Endothelial cell of hepatic sinusoid (primary cell): ENCODE results near the gene BACE1-AS.

Experiments
- in situ Hi-C: cut with HindIII; loops from 2 replicates; pipeline ENCODE4 v1.10.0; 2017; ENCODE audit warnings: low sequenced_read_pairs

The BACE1-AS gene

DNA sequence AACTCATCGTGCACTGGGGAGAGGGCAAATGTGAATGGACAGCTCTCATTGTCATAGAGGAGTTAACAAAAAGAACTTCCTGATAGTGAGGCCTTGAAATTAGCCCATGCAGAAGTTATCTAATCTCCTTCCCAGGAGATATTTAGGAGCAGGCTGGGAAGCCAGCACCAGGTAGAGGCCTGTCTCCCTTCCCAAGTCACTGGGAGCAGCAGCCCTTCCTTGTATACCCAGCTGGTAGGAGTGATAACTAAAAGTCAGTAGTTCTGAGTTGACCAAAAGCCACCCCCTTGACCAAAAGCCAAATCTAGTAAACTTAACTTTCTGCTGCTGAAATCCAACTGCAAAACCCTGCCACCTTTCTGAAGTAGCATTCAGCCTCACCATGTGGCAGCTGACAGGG lies 1.4 kb upstream of the BACE1-AS start:
- in situ Hi-C loops = loop anchor here (5.0 kb wide), 1 partner anchor 47 kb away; no protein-coding TSS in a partner anchor

DNA sequence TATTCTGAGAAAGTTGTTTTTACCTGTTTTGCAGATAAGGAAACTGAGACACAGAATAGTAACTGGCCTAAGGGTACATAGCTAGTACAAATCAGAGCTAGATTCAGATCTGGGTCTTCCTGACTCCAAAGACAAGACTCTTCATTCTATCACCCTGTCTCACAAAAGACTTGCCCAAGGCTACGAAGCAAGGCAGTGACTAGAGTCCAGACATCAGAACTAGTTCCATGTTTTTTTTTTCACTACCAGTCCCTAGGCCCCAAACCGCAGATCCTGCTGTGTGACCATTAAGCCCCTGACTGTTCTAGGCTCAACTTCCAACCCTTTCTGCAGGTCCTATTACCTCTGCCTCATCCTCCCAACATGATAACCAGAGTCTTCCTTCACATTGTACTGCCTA lies 1.5 kb downstream of the BACE1-AS start:
- in situ Hi-C loops = no loop called here

DNA sequence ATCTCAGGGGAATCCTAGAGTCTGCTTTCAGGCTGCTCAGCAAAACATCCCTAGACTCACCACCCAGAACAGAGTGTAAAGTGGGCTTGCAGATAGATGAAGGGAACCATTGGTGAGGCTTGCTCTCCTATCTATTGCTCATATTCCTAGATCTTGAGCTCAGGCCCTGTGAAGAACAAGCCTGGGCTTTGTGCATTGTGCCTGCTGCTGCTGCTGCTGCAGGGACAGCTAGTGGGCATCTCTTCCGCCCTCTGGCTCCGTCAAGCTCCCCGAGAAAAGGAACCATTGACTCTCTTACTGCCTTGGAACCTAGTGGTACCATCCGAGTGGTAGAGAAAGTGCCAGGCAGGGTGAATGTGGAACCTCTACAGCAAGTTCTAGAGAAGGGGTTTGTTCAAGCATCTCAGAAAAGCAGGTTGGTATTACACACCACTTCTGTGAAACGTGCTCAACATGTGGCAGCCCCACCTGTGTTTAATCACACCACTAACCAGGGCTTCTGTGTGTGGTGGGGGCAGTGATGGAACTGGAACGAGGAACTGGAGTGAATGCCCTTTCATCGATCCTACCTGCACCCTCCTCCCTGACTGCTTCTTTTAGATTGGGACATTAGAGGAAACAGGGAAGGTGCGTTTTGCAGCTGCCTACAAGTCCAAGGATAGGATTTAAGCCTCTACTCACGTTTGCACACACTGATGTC lies 4.4 kb downstream of the BACE1-AS start:
- in situ Hi-C loops = no loop called here

DNA sequence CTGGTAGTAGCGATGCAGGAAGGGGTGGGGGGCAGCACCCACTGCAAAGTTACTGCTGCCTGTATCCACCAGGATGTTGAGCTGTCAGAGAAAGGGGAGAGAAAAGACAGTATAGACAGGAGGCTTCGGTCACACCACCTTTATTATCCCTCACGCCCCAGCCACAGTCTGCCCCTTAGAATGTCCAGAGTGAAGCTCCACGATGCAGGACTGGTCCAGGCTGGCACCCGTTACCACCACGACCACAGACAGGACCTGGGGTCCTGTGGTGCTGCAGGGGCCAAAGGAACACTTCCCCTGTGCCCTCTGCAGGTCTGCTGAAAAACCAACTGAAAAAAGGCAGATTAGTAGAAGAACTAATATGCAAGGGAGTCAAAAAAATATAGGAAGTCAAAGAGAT lies 5.7 kb downstream of the BACE1-AS start:
- in situ Hi-C loops = no loop called here

DNA sequence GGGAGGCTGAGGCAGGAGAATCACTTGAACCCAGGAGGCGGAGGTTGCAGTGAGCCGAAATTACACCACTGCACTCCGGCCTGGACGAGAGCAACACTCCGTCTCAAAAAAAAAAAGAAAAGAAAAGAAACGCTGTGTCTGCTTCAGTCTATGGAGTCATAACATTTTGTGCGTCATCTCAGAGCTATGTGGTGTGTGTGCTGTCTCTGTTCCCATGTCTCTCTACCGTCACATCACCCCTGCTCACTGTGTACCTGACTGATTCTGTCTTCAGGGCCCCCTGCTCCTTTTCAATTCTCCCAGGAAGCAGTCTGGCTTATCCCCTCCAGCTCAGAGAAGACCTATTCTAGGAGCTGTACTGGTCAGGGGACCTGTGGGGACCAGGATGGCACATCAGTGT lies 7.0 kb downstream of the BACE1-AS start:
- in situ Hi-C loops = no loop called here

DNA sequence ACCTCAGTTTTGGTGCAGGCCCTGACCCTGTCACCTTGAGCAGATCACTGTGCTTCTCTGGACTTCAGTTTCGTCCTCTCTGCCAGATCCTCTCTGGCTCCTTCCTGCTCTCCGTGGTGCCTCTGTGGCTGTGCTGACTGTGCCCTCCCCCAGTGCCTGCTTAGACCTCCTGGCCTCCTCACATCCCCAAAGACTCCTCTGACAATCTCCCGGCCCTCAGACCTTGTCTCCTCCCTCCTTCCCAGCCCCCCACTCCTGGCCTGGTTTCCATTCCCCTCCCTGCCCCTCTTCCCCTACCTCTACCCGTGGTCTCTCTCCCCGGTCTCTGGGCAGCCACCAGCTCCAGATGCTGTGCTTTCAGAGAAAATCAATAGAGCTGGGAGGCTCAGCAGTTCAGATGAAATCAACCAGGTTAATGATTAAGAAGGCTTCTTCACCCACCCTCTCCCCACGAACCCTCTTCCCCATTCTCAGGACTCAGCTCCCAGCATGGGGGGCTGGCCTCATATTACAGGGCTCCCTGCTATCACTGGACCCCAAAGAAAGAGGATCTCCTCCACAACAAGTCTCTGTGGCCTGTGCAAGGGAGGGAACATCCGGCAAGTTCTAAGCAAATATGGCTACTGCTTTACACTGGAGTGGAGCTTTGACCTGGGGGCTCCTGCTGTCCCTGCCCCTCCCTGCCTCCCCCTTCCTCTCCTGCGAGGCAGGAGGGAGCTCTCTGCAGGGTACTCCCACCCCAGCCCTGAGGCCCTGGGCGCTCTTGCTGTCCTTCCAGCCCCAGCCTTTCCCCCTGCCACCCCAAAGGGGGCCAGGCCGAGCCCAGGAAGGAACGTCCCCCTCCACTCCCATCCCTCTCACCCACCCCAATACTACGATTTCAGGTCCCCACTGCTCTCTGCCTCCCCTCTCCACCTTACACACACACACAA lies 8.5 kb downstream of the BACE1-AS start:
- in situ Hi-C loops = no loop called here

DNA sequence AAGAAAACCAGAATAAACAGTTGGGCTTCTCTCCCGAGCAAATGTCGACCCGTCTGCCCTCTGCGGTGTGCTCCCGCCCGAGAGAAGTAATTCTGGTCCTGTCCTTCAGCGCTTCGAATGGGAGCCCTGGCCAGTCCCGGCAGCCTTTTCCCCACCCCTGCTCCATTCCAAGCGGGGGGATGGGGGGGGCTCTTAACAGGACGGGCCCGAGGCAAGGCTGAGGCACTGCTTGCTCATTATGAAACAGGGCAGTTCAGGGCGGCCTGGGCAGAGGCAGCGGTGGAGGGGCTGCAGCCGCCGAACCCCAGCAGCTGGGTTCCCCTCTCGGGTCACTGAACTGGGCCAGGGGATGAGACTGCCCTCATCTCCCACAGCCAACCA lies 9.1 kb downstream of the BACE1-AS start:
- in situ Hi-C loops = no loop called here

DNA sequence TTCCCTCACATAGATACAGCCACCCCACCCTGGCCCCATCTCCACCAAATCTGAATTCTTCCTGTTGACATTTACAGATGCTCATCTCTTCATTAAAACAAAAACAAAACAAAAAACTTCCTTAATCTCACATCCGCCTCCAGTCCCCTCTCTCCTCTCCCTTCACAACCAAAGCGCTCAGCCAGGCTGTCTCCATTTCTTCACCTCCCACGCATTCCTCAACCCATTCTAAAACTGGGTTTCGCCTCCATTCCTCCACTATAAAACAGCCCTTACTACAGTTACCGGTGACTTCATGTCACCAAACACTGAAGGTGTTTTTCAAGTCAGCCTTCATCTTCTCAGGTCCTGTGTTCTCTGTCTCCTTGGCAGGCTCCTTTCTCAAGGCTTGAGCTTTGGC lies 9.6 kb downstream of the BACE1-AS start:
- in situ Hi-C loops = no loop called here

DNA sequence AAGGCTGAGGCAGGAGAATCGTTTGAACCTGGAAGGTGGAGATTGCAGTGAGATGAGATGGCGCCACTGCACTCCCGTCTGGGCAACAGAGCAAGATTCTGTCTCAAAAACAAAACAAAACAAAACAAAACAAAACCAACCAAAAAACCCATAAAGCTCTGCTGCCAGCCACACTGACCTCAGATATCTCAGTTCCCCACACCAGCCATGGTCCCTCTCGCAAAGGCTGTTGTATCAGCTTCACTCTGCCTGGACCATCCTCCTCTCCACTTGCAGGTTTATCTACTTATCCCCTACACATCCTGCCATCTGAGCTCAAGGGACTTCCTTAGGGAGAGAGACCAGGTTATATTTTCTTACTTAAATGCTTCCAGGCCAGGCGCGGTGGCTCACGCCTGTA lies 11.1 kb downstream of the BACE1-AS start:
- in situ Hi-C loops = no loop called here

DNA sequence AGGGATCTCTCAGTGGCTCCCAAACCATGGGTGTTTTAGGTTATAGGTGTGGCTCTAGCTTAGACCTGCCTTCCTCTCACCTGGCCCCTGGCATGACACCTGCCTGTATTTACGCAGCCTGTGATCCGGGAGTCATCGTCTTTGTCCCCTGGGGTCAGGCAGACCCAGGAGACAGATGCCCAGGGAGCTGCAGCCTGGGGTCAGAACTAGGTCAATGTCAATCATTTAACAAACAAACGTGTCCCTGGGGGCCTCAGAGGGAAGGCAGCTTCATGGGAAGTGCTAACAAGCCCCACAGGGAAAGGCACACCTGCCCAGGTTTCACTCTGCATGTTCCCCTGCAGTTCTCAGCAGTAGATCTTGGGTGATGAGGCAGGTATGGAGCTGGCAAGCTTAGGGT lies 12.0 kb downstream of the BACE1-AS start:
- in situ Hi-C loops = no loop called here

DNA sequence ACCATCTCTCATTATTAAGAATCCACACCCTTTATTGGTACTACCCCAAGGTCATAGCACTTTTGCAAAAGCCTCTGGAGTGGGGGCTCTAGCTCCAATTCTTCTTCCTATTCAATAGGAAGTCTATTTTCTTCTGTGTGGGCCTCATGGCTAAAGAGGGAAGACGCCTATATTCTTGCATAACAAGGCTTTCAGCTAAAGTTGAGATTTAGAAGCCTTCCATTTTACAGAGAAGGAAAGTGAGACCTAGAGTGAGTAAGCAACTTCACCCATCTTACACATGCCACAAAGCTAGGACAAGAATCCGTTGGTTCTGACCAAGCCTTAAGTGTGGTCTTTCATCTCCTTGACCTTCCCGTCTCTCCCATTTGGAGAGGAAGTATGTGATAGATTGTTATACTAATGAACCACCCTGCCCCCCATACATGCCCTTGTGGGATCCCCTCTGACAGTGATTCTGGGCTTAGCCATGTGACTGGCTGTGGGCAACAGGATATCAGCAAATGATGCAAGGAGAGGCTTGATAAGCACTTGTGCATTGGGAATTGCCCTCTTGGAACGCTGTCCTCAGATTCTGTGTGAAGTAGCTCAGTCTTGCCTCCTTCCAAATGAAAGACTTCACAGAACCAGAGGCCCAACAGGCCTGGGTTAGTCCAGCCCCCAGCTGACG lies 12.6 kb downstream of the BACE1-AS start:
- in situ Hi-C loops = no loop called here

DNA sequence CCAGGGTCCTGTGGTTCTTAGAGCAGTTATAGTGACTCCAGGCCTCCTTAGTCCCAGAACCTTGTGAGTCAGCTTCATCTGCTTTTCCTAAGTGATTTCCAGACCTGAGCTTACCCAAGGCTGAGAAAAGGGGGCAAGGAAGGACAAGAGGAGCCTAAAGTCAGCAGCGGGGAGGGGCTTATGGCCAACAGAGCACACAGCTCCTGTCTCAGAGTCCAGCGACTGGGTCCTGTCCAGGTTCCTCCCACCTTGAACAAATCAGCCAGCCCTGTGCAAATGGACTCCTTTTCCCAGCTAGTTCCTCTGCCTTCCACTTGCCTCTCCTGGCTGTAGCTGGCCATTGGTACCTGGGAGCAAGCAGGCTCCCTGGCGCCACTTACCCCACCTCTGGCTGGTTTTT lies 14.0 kb downstream of the BACE1-AS start:
- in situ Hi-C loops = no loop called here

DNA sequence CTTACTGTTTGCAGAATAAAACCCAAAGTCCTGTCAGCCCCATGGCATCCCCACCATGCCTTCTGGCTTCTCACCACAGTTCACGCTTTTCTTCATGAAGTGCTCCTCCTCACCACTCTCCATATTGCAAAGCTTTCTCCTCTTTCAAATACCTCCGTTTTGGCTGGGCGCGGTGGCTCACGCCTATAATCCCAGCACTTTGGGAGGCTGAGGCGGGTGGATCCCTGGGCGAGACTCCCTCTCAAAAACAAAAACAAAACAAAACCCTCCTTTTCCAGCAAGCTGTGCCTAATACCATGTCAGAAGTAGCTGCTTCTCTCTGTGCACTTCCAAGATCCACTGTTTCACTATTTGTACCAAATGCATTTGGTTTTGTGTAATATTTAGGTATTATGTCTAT lies 18.2 kb downstream of the BACE1-AS start:
- in situ Hi-C loops = no loop called here

DNA sequence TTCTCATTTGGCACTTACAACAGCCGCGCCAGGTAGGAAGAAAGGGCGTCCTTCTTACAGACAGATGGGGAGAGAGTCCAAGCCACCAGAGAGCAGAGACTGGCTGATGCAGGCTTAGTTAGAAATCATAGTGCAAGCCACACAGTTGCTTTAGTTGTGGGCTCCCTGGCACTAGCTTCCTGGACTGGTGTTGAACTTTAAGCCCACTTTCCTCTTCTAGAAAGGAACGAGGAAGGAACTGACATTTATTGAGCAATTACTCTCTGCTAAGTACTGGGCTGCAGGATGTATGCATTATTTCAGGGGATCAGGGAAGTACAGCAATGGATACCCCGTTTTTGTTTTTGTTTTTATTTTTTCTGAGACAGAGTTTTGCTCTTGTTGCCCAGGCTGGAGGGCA lies 21.9 kb downstream of the BACE1-AS start:
- in situ Hi-C loops = no loop called here

DNA sequence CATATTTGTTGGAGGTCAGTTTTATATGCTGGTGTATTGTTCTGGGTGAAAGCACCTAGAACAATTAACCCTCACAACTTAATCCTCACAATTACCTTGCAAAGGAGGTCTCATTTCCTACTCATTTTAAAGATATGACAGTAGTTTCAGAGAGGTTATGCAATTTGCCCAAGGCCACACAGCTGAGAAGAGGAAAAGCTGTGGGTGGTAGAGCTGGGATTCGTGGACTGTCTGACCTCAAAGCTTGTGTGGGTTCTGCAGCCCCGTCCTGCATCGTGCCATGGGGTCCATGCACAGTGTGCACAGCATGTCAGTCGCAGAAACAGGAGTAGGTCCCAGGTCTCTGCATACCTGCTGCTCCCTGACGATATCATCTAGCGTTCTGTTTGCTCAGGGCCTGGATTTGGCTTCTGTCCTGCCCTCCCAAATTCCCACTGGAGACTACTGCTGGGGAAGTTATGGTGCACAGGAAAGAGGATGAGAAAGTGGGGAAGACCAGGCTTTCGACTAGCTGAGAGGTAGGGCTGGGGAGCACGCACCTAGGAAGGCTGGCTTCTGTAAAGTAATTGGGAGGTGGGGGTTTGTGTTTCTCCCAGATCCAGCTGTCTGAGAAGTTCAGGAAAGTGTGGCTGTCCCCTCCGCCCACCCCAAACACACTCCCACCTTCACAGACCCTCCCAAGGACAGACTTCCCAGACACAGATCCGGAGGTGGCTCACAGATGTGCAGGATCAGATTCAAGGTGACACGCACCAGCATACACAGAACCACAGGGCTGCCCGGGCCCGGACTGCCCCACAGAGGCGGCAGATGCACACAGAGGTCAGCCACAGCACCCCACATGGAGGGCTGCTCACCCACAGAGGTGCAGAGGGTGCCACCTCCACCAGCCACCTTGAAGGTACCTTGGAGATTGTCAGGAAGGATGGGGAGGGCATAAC lies 23.0 kb downstream of the BACE1-AS start:
- in situ Hi-C loops = no loop called here

DNA sequence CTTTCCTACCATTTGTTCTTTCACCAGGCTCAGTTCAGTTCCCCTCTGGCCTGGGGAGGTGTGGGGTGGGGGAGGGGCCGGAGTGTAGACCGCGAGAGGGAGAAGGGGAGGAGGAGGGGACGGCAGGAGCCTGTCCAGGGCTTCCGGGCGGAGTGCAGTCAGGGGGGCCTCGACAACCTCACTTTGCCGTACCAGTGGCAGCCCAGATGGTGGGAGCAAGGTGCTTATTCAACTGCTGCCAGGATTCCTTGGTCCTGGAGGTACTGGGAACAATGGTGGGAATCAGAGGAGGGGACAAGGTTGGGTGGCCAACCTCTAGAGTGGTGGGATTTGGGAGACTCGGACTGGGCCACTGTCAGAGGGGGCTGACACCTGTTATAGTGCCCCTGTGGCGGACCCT lies 23.7 kb downstream of the BACE1-AS start:
- in situ Hi-C loops = no loop called here

DNA sequence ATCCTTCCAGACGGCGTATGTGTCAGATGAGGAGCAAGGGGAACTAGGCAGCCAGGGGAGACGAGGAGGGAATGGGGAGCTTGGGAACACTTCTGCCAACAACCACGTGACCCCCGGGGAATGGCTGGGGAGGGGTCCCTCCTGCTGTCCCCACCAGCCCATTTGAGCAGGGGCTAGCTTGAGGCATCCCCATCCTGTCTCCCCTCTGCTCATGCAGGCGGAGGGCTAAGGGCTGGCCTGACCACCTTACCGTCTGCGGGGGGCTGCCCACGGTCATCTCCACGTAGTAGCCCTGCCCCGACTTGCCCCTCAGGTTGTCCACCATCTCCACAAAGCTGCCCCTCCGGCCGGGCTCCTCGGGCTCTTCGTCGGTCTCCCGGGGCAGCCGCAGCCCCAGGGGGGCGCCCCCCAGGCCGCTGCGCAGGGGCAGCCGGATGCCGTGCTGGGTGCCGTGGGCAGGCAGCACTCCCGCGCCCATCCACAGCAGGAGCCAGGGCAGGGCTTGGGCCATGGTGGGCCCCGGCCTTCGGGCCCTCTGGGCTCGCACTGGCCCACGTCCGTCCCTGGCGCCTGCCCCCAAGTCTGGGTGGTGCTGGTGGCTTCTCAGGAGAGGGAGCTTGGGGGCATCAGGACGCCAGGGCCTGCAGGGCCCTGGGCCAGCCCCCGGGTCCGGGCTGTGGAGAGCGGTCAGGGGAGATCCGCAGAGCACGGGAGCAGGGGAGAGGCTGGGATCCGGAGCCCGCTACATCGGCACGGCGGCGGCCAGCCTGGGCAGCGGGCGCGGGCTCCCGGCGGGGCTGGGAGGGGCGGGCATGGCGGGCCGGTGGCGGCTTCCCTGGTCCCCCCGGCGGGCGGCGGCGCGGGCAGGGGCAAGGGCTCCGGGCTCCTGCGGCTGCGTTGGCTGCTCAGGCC lies 24.4 kb downstream of the BACE1-AS start:
- in situ Hi-C loops = no loop called here

DNA sequence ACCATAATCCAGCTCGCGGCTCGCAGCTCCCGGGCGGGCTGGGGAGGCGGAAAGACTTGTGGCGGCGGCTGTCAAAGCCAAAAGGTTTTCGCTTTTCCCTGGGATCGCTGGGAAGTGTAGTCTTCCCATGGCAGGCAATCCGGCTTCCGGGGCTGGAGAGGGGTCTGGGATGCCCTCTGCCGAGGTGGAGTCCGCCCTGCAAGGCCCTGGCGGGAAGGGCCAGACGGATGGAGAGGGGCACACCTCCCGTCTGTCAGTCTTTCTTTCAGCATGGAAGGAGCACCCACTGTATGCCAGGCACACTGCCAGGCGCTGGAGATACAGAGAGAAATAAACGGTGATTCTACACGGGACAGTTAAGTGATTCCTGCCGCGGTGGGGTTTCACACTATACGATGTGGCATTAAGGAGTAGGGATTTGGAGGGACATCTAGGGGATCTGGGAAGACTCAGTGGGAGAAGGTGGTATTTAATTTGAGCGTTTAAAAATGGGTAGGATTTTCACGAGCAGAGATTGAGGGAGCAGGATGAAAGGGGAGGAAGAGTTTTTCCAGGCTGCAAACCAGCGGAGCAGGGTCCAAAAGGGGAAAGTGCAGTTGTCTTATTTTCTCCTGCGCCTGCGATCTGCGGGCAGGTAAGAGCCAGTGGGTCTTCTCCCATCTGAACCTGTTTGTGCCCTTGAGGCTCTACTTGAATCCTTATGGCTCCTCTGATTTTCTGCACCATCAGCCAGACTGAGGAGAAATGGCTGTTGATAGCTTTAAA lies 25.2 kb downstream of the BACE1-AS start, which contains the start of gene BACE1:
Gene BACE1 (minus strand): TSS at position 60 of the 765 bp plus-strand sequence. CDS start 461 bp downstream, outside the sequence.
- in situ Hi-C loops = no loop called here

DNA sequence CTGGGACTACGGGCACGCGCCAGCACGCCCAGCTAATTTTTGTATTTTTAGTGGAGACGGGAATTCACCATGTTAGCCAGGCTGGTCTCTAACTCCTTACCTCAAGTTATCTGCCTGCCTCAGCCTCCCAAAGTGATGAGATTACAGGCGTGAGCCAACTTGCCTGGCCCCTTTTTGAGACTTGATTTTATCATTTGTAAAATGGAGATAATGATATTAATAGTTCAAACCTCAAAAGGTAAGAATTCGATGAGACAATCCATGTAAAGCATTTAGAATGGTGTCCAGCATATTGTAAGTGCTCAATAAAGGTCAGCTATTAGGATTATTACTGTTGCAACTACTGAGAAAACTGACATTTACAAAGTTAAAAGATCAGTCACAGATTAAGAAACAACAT lies 27.6 kb downstream of the BACE1-AS start:
- in situ Hi-C loops = no loop called here
